ENCODE measurements around the gene FRRS1. TPM values are rescaled to one million over a fixed set of nuclear protein-coding genes. Genes with fewer than 3 reads are reported as not detected.

Gene FRRS1
- total and polyA plus RNA-seq, 10 of the 15 experiments (the other 5 are each of a cell fraction or from before 2014, with no cell fraction given): 0.13 to 18.9 (median 8.0) TPM

DNA sequence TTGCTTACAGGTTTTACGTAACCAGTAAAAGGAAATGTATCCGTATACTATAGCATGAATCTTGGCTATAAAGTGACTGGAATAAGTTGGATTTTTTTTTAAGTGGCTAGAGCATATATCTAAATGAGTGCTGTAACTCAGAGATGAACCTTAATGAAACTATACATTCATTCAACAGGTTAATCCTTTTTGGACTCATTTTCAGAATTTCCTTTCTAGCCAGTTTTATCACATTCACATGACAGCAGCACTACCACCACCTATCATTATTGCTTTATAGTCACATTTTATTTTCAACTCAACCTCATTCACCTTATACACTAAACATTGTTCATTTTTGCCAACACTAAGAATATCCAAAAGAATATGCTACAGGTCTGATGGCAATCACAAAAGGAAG is 30.6 kb downstream of the FRRS1 start:
- H3K4me2 ChIP-seq (ENCODE audit: control insufficient read depth, insufficient read depth): no peak overlapping the region
- no peak for DNase-seq (ENCODE audit: low read depth, low spot score)
- no peak overlapping the region for H3K27ac ChIP-seq (ENCODE audit: control insufficient read depth, insufficient read depth)
- in situ Hi-C loops (cut with MboI): no loop called here
- H3K4me1 ChIP-seq (ENCODE audit: control insufficient read depth, insufficient read depth, low read length): peaks cover 4% of the 10 kb centered on the region; the same call in 1 of the 2 replicates
- H3K9ac ChIP-seq (ENCODE audit: control insufficient read depth, insufficient read depth, low read length): no peak overlapping the region
- ChIA-PET SMC1A (ENCODE audit: uncharacterized antibody, unreplicated experiment) (no interaction called here), CTCF (no interaction called here), RAD21 (ENCODE audit: unreplicated experiment) (no interaction called here), POLR2A (no interaction called here)
- BruUV-seq (replicated peaks): no TSS peak
- WGBS (ENCODE audit: insufficient coverage, insufficient replicate concordance, low lambda C conversion rate, missing lambda C conversion rate): 97% methylated on average over 2 of the region's 2 CpGs
- intact Hi-C loops (cut with micrococcal nuclease; ENCODE audit: unreplicated experiment): no loop called here
- no peaks in the 10 kb centered on the region for H3K27me3 ChIP-seq (replicated peaks in 1 of 2; ENCODE audit: control insufficient read depth in 2 of 2, insufficient read depth in 2 of 2, low read length in 1 of 2)
- TF ChIP-seq ZNF274 (IDR thresholded peaks at IDR 0.05; ENCODE audit: insufficient read depth, insufficient read length): no peak
- TF ChIP-seq ZNF384 (IDR thresholded peaks at IDR 0.05; ENCODE audit: borderline replicate concordance, low read depth, low read length): no peak
- no peak for TF ChIP-seq TCF7 (IDR thresholded peaks at IDR 0.05; ENCODE audit: borderline replicate concordance)
- H4K20me1 ChIP-seq (ENCODE audit: control insufficient read depth, insufficient read depth): no peaks in the 10 kb centered on the region
- no peaks in the 10 kb centered on the region for H3K9me3 ChIP-seq (replicated peaks; ENCODE audit: control insufficient read depth, insufficient read depth, low read length)
- no peak overlapping the region for H2AFZ ChIP-seq (ENCODE audit: control insufficient read depth, low read depth, low read length)
- no peak for FAIRE-seq
- peaks cover 0 to 23% of the 10 kb centered on the region in 2 experiments; a peak in 3 of 4 replicates for H3K36me3 ChIP-seq (ENCODE audit: control insufficient read depth in 2 of 2, insufficient read depth in 2 of 2, low read length in 1 of 2)
- H3K4me3 ChIP-seq: no peak overlapping the region
- ATAC-seq: no peak
- H3K79me2 ChIP-seq (ENCODE audit: control insufficient read depth, insufficient read depth, low read length): no peaks in the 10 kb centered on the region

DNA sequence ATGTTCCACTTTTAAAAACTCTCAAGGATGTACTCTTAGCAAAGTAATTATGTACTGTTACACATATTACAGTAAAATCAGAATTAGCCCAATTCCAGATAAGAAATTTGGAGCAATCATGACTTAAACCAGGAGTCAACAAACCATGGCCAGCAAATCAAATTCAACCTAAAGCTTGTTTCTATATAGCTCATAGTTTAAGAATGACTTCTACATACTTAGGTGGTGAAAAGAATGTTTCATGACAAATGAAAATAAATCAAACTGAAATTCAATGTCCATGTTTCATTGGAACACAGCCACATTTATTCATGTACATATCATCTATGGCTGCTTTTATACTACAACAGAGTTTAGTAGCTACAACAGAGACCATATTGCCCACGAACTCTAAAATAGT is 35.1 kb downstream of the FRRS1 start:
- peaks cover 0 to 13% of the 10 kb centered on the region in 2 experiments; a peak in 2 of 4 replicates for H3K36me3 ChIP-seq (ENCODE audit: control insufficient read depth in 2 of 2, insufficient read depth in 2 of 2, low read length in 1 of 2)
- RAD21 ChIA-PET (ENCODE audit: unreplicated experiment): no interaction called here
- ATAC-seq (peak; percentile 50; the same call in 2 of the 3 replicates), DNase-seq (ENCODE audit: low read depth, low spot score) (no peak), FAIRE-seq (no peak)
- H3K27me3 ChIP-seq (replicated peaks in 1 of 2; ENCODE audit: control insufficient read depth in 2 of 2, insufficient read depth in 2 of 2, low read length in 1 of 2): no peaks in the 10 kb centered on the region
- no peaks in the 10 kb centered on the region for H3K79me2 ChIP-seq (ENCODE audit: control insufficient read depth, insufficient read depth, low read length)
- POLR2A ChIA-PET: no interaction called here
- intact Hi-C loops (cut with micrococcal nuclease; ENCODE audit: unreplicated experiment) (no loop called here), in situ Hi-C loops (cut with MboI) (no loop called here)
- SMC1A ChIA-PET (ENCODE audit: uncharacterized antibody, unreplicated experiment): interaction anchor here (0.6 to 2.5 kb wide), 6 partner anchors 11 to 1731 kb away, joined by 3 to 9 read pairs (median 3); no protein-coding TSS in a partner anchor
- H3K4me3 ChIP-seq: no peak overlapping the region
- H3K27ac ChIP-seq (ENCODE audit: control insufficient read depth, insufficient read depth): no peak overlapping the region
- no peaks in the 10 kb centered on the region for H4K20me1 ChIP-seq (ENCODE audit: control insufficient read depth, insufficient read depth)
- CTCF ChIA-PET: interaction anchor here (1.7 kb wide), 1 partner anchor 46 kb away, joined by 4 read pairs; no protein-coding TSS in a partner anchor
- no peak overlapping the region for H3K4me2 ChIP-seq (ENCODE audit: control insufficient read depth, insufficient read depth)
- H2AFZ ChIP-seq (ENCODE audit: control insufficient read depth, low read depth, low read length): no peak overlapping the region
- H3K9me3 ChIP-seq (replicated peaks; ENCODE audit: control insufficient read depth, insufficient read depth, low read length): no peaks in the 10 kb centered on the region
- peaks cover 4% of the 10 kb centered on the region; the same call in 1 of the 2 replicates for H3K4me1 ChIP-seq (ENCODE audit: control insufficient read depth, insufficient read depth, low read length)
- 50% methylated on average over 1 of the region's 1 CpG for whole genome bisulfite sequencing (ENCODE audit: insufficient coverage, insufficient replicate concordance, low lambda C conversion rate, missing lambda C conversion rate)
- H3K9ac ChIP-seq (ENCODE audit: control insufficient read depth, insufficient read depth, low read length): no peak overlapping the region
- BruUV-seq (replicated peaks): no TSS peak
- TF ChIP-seq FOXM1 (IDR thresholded peaks at IDR 0.05; ENCODE audit: low read depth, low read length) (0 out of 2 replicates have a peak, but pooled peaks have one; percentile 39), RUNX3 (IDR thresholded peaks at IDR 0.05; ENCODE audit: low read length) (peak; percentile 23; the same call in 1 of the 2 replicates), MAX (IDR thresholded peaks at IDR 0.05; ENCODE audit: low read depth, low read length) (no peak), GABPA (IDR thresholded peaks at IDR 0.05; ENCODE audit: low read depth) (no peak), JUNB (IDR thresholded peaks at IDR 0.05) (peak; percentile 77), IRF5 (IDR thresholded peaks at IDR 0.05; ENCODE audit: borderline replicate concordance) (no peak), TAF1 (IDR thresholded peaks at IDR 0.05; ENCODE audit: borderline replicate concordance, low read depth, low read length) (no peak), GATAD2B (conservative IDR thresholded peaks at IDR 0.05; ENCODE audit: low read depth) (no peak)
- TF ChIP-seq, protein P1, sequence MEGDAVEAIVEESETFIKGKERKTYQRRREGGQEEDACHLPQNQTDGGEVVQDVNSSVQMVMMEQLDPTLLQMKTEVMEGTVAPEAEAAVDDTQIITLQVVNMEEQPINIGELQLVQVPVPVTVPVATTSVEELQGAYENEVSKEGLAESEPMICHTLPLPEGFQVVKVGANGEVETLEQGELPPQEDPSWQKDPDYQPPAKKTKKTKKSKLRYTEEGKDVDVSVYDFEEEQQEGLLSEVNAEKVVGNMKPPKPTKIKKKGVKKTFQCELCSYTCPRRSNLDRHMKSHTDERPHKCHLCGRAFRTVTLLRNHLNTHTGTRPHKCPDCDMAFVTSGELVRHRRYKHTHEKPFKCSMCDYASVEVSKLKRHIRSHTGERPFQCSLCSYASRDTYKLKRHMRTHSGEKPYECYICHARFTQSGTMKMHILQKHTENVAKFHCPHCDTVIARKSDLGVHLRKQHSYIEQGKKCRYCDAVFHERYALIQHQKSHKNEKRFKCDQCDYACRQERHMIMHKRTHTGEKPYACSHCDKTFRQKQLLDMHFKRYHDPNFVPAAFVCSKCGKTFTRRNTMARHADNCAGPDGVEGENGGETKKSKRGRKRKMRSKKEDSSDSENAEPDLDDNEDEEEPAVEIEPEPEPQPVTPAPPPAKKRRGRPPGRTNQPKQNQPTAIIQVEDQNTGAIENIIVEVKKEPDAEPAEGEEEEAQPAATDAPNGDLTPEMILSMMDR (IDR thresholded peaks at IDR 0.05 in 2 of 3, conservative IDR thresholded peaks at IDR 0.05 in 1 of 3; ENCODE audit: control insufficient read depth in 2 of 3, extremely low read depth in 1 of 3, insufficient read depth in 1 of 3, low read depth in 3 of 3, low read length in 3 of 3): no peak
- TF ChIP-seq, protein P2, sequence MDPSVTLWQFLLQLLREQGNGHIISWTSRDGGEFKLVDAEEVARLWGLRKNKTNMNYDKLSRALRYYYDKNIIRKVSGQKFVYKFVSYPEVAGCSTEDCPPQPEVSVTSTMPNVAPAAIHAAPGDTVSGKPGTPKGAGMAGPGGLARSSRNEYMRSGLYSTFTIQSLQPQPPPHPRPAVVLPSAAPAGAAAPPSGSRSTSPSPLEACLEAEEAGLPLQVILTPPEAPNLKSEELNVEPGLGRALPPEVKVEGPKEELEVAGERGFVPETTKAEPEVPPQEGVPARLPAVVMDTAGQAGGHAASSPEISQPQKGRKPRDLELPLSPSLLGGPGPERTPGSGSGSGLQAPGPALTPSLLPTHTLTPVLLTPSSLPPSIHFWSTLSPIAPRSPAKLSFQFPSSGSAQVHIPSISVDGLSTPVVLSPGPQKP (IDR thresholded peaks at IDR 0.05; ENCODE audit: low read depth, low read length): no peak
